ENCODE results near the gene COMMD10.
"Not testable (repeated sequence)": the region's sequence is repeated elsewhere in the genome, so short reads cannot be mapped to it uniquely, and the experiment has no call there.

Gene COMMD10

DNA sequence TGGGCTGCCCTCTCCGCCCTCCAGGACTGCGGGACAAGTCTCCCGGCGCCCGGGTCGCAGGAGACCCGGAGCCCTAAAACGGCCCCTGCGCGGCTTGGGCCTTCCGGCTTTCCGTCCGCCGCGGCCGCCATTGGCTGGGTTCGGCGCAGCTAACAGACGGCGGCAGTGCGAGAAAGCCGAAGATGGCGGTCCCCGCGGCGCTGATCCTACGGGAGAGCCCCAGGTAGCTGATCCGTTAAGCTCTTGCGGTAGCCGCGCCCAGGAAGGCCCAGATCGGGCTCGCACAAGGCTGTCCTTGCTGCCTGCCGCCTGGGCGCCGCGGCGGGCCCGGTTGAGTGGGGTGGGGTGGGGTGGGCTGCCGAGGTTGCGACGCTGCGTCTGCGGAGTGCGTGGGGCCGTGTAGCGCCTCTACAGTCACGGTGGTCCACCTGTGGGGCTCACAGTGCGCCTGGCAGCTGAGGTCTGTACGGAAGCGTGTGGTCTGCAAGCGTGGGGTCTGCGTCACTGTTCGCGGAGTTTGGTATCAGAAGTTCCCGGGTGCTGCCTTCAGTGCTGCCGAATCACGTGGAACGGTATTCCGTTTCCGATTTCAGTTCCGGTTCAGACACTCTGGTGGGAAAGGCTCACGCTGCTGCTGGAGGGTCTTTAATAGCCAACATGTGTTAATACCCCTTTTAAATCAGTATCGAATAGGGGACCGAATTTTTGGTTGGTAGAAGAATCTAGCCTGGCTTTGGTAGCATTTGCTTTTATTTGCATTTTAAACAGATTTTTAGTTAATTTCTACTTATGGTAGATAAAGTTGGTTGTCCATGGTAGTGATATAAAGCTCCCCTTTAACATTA is at the start of gene COMMD10:
Gene COMMD10, plus strand, starts transcription at position 155 of the 845 bp plus-strand sequence.
- DNase-seq (ENCODE audit: low spot score) = peak; percentile 84

DNA sequence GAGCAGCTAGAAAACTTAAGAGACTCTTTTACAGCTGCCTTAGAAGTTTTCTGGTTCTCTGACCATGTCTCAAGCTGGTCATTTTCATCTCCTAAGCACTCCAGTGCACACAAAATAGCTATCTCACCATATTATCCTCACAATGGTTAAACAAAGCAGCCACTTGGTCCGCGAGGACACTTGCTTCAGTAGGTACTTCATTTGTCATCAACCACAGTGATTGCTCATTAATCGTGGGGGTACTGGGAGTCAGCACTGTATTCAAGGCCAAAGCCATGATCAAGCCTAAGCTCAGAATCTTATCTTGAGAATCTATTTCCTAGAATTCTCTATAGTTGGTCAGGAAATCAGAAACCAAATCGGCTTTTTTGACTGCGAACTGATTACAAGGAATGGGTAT is 49.7 kb upstream of the COMMD10 start:
- DNase-seq (ENCODE audit: low spot score) = no peak

DNA sequence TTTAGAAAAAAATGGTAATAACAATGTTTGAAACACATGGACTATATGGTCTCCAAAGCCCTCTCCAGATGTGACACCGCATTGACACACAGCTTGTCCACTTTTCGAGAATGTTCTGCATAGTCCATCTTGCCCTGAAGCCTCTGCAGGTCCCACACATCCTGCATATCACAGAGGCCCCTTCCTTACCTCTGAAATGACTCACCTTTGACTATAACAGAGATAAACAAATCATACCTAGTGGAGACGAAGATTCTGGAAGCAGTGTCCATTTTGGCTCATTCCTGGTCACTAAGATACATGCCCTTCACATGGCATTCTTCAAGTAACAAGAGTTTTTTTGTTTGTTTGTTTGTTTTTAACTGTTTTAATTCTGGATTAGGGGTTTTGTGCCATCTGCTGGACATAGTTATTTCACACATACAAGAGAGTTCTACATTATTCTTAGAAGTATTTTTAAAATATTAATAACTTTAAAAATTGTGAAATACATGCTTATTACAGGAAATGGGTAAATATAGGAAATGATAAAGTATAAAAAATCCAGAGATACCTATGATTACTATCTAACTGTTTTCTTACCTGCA is 47.5 kb upstream of the COMMD10 start:
- DNase-seq (ENCODE audit: low spot score) = no peak

DNA sequence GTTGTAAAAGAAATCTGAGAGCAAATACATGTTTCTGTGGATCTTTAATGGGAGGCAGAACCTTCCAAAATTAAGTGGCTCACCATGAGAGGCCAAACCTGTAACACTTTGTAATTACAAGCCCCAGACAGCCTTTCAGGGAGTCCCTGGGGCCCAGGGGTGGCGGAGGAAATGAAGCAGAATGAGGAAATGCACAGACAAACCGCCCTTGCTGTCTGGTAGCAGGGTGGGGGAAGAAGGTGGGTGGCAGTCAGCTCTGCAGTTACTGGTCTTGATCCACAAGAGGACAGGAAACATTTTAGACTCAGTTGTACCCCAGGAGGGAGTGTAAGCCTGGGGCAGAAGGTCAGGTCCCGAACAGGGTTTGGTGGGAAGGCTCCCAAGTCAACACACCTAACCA is 46.0 kb upstream of the COMMD10 start:
- no peak for DNase-seq (ENCODE audit: low spot score)

DNA sequence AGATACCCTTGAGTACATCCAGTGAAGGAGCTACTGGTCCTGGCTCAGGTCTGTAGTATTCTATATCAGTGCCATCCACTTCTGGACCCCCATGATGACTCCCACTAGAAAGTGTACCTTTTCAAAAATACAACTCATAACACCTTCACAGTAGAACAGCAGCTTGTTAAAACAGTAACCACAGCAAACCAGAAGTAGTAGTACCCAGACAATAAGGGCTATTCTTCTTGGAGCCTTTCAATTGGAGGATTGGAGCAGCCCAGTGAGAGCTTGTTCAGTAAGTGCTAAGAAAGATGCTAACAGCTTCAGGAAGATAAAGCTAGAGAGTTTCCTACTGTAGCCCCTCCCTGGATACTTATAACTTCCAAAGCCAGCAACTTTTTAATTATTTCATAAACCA is 42.5 kb upstream of the COMMD10 start:
- no peak for DNase-seq (ENCODE audit: low spot score)

DNA sequence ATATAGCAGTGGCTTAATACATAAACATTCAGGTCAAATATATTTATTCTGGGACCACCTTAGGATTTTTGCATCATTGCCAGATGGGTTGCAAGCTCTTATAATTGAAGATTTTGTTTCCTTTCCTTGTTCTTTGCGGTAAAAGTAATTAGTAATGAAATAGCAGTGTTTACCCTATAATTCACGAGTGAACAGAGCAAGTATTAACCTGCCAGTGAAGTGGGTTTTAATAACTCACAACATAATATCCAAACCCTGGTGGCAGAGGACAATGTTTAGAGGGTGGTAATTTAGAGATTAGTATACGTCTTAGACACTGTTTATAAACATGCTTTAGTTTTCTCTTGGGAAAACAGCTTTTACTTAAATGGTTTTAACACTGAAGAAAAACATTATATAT is 40.8 kb upstream of the COMMD10 start:
- DNase-seq (ENCODE audit: low spot score) = no peak

DNA sequence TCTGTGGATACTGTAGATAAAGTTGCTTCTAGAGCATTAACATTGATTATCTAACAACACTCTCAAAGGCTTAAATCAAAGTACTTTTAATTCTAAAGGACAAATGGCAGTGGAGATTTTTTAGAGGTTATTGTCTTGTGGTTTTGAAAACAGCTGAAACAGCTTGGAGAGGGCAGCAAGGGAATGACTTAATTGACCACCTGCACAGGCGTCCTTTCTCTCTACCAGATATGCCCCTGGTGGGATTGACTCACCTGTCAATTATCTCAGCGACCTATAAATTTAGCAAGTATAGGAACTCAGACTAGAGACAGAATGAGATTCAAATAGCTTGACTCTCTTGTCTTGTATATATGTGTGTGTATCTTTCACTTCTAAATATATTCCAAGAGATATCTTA is 39.0 kb upstream of the COMMD10 start:
- no peak for DNase-seq (ENCODE audit: low spot score)

DNA sequence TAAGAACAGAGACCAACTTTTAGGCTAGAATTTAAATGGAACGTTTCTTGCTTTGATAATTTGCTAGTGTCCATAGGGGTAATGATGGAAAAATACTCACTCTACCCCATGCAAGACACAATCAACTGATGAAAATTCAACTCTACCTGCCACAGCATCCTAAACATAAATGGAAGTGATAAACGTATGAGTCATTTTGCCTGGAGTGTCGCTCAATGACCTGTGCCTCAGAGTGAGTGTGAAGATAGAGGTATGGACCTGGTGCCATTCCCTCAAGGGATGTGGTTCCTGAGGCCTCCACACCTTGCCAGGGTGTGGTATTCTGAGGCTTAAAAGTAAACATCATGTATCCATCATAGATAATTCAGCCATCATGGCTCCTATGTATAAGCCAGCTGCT is 38.6 kb upstream of the COMMD10 start:
- DNase-seq (ENCODE audit: low spot score) = no peak

DNA sequence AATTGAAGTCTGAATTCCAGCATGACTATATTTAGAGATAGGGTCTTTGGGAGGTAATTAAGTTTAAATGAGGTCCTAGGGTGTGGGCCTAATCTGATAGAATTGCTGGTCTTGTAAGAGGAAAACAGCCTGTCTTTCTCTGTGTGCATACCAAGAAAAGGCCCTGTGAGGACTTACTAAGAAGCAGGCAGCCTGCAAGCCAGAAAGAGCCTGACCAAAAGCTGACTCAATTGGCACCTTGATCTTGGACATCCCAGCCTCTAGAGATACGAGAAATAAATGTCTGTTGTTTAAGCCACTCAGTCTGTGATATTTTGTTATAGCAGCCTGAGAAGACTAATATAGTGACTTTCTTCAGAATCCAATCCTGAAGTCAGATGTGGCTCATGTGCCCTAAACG is 38.0 kb upstream of the COMMD10 start:
- no peak for DNase-seq (ENCODE audit: low spot score)

DNA sequence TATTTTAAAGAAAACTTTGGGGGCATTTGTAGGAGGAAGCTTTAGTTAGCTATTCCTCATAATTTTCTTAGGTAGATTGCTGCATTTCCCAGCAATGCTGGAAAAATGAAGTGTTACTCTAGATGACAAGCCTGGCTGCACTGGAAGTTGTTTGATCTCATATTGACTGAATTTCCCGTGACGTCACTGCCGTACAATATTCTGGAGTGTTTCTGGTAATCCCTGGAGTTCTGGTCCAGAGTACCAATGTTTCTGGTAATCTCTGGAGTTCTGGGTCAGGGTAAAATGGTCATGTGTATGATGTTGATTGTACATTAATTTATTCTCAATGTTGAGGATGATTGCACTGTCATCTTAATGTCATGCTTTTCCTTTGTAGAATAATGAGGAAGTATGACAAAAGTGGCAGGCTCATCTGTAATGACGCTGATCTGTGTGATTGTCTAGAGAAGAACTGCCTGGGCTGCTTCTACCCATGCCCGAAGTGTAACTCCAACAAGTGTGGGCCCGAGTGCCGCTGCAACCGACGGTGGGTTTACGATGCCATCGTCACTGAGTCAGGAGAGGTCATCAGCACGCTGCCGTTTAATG is 26.4 kb upstream of the COMMD10 start:
- peak; percentile 16 for DNase-seq (ENCODE audit: low spot score)

DNA sequence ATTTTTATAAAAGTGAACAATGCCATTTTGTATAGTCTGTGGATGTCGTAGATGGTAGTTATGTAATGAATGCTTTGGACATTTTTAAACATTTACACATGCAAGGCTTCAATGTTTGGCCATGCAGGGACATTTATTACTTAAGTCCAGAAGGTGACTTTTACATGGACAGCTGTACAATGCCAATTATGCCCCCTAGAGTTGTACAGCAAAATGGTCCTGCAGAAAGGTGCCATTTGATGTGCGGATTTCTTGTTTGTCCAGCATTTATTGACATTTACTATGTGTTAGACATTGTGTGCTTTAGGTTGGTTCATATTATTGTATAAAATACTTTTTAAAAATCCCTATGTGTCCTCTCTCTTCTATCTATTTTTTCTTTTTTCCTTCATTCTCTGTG is 22.5 kb upstream of the COMMD10 start:
- DNase-seq (ENCODE audit: low spot score) = no peak

DNA sequence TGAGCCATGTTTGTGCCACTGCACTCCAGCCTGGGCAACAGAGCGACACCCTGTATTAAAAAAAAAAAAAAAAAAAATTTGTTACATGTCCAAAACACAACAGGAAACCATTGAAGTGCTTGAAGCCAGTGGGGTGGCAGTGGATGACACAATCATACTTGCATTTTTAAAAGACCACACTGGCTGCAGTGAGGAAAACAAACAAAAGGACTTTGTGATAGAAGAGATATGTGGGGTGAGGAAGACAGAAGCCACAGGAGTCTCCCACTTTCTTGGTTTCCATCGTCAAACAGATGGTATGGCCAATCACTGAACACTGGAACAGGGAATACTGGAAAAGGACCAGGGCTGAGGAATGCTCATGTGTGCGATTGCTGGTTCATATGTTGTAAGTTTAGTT is 20.9 kb upstream of the COMMD10 start:
- DNase-seq (ENCODE audit: low spot score) = no peak

DNA sequence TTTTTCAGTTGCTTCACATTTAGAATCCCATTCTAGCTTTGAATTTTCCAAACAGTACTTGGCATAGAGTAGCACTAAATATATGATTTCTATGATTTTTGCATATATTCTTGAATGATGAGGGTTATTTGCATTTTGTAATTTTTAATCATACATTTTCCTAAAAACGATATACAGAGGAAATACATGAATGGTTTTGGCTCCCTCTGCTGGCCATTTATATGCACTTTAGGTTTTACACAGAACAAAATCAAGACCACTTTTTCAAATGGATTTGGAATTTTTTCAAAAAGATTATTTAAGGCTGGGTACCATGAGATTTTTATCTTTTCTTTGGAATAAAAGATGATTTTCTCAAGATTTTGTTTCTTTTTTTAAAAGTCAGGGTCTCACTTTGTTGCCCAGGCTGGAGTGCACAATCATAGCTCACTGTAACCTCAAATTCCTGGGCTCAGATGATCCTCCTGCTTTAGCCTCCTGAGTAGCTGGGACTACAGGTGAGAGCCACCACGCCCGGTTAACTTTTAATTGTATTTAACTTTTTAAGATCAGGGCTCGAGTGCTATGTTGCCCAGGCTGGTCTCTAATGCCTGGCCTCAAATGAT is 16.7 kb upstream of the COMMD10 start:
- peak; percentile 47 for DNase-seq (ENCODE audit: low spot score)

DNA sequence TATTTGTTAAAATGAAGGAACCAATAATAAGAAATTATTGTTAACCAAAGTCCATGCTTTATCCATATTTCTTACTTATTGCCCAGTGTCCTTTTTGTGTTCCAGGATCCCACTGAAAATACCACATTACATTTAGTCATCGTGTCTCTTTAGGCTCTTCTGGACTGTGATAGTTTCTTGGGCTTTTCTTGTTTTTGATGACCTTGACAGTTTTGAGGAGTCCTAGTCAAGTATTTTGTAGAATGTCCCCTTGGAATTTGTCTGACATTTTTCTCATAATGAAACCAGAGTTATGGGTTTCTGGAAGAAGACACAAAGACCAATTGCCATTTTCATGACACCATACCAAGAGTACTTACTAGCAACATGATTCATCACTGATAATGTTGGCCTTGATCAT is 13.6 kb upstream of the COMMD10 start:
- DNase-seq (ENCODE audit: low spot score) = no peak

DNA sequence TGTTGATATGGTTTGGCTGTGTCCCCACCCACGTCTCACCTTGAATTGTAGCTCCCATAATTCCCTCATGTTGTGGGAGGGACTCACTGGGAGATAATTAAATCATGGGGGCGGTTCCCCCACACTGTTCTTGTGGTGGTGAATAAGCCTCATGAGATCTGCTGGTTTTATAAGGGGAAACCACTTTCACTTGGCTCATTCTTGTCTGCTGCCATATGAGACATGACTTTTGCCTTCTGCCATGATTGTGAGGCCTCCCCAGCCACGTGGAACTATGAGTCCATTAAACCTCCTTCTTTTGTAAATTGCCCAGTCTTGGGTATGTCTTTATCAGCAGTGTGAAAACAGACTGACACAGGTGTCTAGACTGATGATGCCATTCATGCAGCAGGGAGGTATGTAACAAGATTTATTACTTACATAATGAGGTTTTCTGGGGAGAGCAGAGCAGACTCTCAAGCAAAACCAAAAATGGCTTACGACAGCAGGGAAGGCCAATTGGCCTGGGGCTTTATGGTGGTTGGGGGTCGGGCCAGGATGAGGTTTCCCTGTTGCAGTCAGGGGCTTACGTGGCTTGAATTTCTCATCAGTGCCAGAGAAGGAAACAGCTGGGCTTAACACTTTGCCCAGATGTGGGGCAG is 9.5 kb upstream of the COMMD10 start:
- DNase-seq (ENCODE audit: low spot score) = no peak

DNA sequence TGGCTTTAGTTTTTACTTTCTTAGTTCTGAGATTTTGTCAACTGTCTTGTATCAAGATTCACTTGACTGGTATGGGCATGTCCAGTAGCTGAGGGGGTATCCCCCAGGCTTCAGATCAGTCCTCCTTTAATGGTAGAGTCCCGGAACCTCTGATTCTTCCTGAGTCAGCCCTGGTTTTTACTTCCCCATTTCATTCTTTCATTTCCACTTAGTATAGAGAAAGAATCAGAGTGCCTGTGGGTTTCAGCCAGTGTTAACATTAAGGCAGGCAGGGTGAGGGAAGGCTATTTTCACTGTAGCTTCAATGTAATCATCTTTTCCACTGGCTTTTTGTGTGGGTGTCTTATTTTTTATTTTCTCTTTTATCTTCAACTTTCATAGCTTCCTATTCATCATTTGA is 8.3 kb upstream of the COMMD10 start:
- no peak for DNase-seq (ENCODE audit: low spot score)

DNA sequence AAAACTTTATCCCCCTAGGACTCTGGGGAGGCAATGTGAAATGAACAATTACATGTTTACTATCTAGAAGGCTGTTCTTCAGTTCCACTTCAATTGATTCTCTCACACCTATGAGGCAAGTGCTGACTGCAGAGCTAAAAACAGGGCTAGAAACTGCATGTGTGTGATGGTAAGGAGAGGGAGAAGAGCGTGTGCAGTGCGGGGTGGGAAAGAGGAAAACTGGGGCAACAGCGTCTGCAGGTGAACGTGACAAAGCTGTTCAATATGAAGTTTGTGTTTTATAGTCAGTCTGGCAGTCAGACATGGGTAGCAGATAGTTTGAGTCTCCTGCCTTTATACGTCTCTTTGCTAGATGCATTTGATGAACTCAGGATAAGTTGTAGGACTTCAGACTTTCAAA is 6.6 kb upstream of the COMMD10 start:
- DNase-seq (ENCODE audit: low spot score) = no peak

DNA sequence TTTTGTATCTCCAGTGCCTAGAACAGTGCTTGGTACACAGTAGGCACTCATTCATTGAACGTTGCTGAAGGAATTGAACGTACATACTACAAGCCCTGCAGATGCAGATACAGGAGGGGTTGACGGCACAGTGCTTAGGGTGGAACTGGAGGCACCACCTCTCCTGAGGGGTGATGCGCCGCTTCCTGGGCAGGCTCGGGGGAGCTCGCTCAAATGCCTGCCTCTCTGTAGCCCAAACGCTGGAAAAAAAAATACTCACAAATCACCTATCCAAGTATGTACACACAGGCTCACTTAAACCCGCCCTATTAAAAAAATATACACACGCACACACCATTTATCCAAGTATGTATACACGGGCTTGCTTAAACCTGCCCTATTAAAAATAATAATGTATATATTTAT is 536 bp upstream of the COMMD10 start:
- peak; percentile 28 for DNase-seq (ENCODE audit: low spot score)

DNA sequence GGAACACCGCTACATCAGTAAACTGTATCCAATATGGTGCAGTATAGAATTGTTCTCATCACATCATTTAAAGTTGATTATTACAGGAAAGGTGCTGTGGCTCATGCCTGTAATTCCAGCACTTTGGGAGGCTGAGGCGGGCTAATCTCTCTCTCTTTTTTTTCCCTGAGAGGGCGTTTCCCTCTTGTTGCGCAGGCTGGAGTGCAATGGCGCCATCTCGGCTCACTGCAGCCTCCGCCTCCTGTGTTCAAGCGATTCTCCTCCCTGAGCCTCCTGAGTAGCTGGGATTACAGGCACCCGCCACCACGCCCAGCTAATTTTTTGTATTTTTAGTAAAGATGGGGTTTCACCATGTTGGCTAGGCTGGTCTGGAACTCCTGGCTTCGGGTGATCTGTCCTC is 1.5 kb downstream of the COMMD10 start:
- DNase-seq (ENCODE audit: low spot score) = not testable (repeated sequence)

DNA sequence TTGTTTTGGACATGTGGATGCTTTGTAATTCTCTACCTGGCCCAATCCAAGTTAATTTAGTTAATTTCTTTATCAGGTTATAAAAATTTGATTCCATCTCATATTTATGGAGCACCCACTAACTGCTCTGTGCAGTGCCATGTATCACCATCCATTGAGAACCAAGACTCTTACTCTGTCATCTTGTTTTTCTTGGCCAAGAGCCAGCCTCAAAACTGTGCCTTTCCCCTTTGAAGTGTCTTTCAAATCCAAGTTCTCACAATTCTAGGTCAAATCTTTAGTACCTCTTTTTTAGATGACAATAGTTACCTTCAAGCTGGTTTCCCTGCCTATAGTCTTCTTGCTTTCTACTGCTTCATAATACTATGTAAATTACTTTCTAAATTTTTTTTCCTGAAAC is 3.2 kb downstream of the COMMD10 start:
- no peak for DNase-seq (ENCODE audit: low spot score)

DNA sequence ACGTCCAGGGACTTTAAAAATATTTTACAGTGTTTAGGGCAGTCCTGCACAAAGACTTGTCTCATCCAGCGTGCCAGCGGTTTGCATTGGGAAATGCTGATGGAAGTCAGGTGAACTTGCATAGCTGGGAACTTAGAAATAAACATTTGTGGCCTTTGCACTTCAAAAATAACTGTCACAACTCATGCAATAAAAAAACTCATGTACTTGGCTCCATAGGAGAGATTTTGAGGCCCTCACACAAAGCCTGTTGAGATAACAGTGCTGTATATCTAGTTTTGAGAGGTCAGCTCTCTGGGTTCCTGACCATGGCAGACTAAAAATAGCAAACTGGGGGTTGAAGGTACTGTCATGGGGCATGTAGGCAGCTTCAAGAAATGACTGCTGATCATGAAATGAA is 5.5 kb downstream of the COMMD10 start:
- no peak for DNase-seq (ENCODE audit: low spot score)

DNA sequence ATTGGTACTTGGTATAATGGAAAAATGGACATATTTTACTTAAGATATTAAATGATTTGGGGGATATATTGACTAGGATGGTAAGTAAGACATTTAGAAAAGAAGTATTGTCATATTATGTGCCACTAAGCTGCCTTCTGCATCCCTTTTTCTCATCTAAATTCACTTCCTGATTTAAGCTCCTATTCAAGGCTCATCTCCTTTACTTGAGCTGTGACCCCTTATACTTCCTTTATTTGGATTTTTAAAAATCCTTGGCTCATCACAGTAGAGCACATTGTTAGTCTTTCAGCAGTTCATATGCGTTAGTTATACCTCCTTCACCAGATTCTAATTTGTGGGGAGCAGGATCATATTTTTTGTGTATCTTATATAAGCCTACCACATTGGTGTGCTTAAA is 6.6 kb downstream of the COMMD10 start:
- no peak for DNase-seq (ENCODE audit: low spot score)

DNA sequence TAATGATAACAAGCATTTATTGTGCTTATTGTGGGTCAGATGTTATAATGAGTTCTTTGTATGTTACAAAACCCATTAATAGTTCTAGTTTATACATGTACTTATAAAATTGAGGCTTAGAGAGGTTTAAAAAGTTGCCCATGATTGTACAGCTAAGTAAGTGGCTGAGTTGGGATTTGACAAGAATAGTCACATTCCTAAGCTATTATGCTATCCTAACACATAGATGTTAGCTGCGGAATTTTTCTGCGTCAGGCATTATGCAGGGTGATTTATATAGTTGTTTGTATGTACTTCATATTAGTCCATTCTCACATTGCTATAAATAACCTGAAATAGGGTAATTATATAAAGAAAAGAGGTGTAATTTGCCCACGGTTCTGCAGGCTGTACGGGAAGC is 12.5 kb downstream of the COMMD10 start:
- DNase-seq (ENCODE audit: low spot score) = no peak

All from putamen (tissue), 1 donor.